GM12865 (cell line): Measurements from ENCODE around the gene ADGRB2.

Source experiments
- DNase-seq: peaks from one replicate; pipeline ENCODE4 v3.0.0; 2010; ENCODE audit warnings: low read depth
- H3K4me3 ChIP-seq: 2 replicates; pipeline ENCODE4 v1.5.1; 2011; ENCODE audit warnings: mild to moderate bottlenecking, low read depth, low read length, control low read depth
- CTCF ChIP-seq: IDR thresholded peaks from 2 replicates; pipeline ENCODE4 v1.5.1; 2011; ENCODE audit warnings: low read length, control low read depth, low read depth, inconsistent platforms; ENCODE audit not compliant: insufficient read depth; ENCODE audit errors: missing control alignments

ADGRB2 gene

GRCh38 chr1:31778763-31779488 lies 14.8 kb upstream of the ADGRB2 start:
- no peak for DNase-seq
- TF ChIP-seq CTCF = no peak
- H3K4me3 ChIP-seq = no peak overlapping the region

- no peak for DNase-seq
- no peak overlapping the region for H3K4me3 ChIP-seq
- TF ChIP-seq CTCF = no peak
These were observed 12.4 kb upstream of the ADGRB2 start for GRCh38 chr1:31776516-31776915.

- no peak overlapping the region for H3K4me3 ChIP-seq
- TF ChIP-seq CTCF = no peak
- DNase-seq = no peak
These were observed 11.9 kb upstream of the ADGRB2 start for GRCh38 chr1:31776032-31776431.

- no peak for DNase-seq
- H3K4me3 ChIP-seq = no peak overlapping the region
- TF ChIP-seq CTCF = no peak
These were observed 11.3 kb upstream of the ADGRB2 start for GRCh38 chr1:31775210-31775999.

GRCh38 chr1:31774495-31774894 lies 10.4 kb upstream of the ADGRB2 start:
- H3K4me3 ChIP-seq = no peak overlapping the region
- DNase-seq = no peak
- no peak for TF ChIP-seq CTCF

GRCh38 chr1:31773861-31774260 lies 9.7 kb upstream of the ADGRB2 start:
- TF ChIP-seq CTCF = no peak
- no peak for DNase-seq
- H3K4me3 ChIP-seq = no peak overlapping the region

- no peak for TF ChIP-seq CTCF
- no peak overlapping the region for H3K4me3 ChIP-seq
- DNase-seq = no peak
These were observed 8.6 kb upstream of the ADGRB2 start for GRCh38 chr1:31772669-31773248.
